ENCODE measurements around the gene THRA.
"Not testable (repeated sequence)": the region's sequence is repeated elsewhere in the genome, so short reads cannot be mapped to it uniquely, and the experiment has no call there.

THRA gene

DNA sequence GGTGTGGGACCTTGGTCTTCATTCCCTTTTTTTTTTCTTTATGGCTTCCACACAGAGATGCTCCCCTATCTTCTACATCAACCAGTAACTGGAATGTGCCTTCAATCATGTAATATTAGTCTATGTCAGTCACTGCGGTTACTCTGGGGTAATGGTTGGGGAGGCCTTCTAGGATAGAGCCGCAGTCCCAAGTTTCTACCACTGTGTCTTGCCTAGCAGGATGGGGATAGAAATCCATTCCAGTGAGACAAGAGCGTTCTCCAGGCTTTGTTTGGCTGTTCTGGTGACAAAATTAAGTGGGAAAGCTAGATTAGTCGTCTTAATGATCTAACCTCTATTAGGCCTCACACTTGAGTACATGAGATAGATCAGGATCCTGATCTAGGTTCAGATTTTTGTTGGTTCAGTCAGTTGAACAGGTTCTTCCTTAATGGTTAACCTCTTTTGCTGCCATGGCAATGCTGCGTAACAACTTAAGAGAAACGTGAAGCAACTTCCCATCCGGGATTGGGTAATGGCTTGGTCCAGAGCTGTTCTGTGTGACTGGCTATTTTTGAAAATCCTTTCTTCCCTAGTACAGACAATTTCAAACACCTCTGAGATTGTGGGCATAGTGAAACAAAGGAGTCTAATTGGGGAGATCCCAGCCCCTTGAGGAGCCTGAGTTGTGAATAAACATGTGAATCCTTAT, 67.7 kb downstream of the THRA start:
- no peaks in the 10 kb centered on the region for H3K27me3 ChIP-seq (ENCODE audit: control insufficient read depth, insufficient read depth, low read length)
- no peaks in the 10 kb centered on the region for H3K4me1 ChIP-seq (ENCODE audit: control insufficient read depth, insufficient read depth, low read length)
- H3K4me3 ChIP-seq (ENCODE audit: low read depth, low read length): no peak overlapping the region
- no peak overlapping the region for H3K9ac ChIP-seq (ENCODE audit: low read depth, low read length)
- H3K36me3 ChIP-seq (ENCODE audit: control insufficient read depth, insufficient read depth, low read length): peaks cover 97% of the 10 kb centered on the region
- H3K27ac ChIP-seq (ENCODE audit: low read depth, low read length): no peak overlapping the region
- no peaks in the 10 kb centered on the region for H3K9me3 ChIP-seq (ENCODE audit: control insufficient read depth, insufficient read depth, low read length)

- Histone ChIP-seq H3K27me3 (ENCODE audit: control insufficient read depth, insufficient read depth, low read length) (no peaks in the 10 kb centered on the region), H3K9ac (ENCODE audit: low read depth, low read length) (no peak overlapping the region), H3K4me1 (ENCODE audit: control insufficient read depth, insufficient read depth, low read length) (no peaks in the 10 kb centered on the region), H3K4me3 (ENCODE audit: low read depth, low read length) (no peak overlapping the region), H3K27ac (ENCODE audit: low read depth, low read length) (no peak overlapping the region), H3K36me3 (ENCODE audit: control insufficient read depth, insufficient read depth, low read length) (peaks cover 80% of the 10 kb centered on the region), H3K9me3 (ENCODE audit: control insufficient read depth, insufficient read depth, low read length) (no peaks in the 10 kb centered on the region)
Observed at GRCh38 chr17:40134184-40134583, 71.4 kb downstream of the THRA start.

DNA sequence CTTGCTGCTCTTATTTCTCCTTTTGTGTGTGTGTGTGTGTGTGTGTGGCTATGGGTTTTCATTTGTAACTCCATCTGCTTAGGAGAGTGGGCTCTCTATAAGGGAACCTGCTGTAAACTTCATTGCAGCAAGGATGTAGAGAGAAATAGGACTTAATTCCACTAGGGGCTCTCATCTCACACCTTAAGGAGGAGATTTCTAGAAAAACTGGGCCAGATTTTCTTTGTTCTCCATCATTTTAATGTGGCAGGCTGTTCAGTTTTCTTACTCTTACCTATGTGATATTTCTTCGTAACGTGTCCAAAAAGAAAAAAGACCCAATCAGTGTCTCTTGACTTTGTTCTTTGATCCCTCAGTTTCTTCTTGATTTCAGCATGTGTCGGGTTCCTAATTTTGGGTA, 73.1 kb downstream of the THRA start:
- H3K9me3 ChIP-seq (ENCODE audit: control insufficient read depth, insufficient read depth, low read length): no peaks in the 10 kb centered on the region
- no peak overlapping the region for H3K4me3 ChIP-seq (ENCODE audit: low read depth, low read length)
- no peak overlapping the region for H3K27ac ChIP-seq (ENCODE audit: low read depth, low read length)
- H3K27me3 ChIP-seq (ENCODE audit: control insufficient read depth, insufficient read depth, low read length): no peaks in the 10 kb centered on the region
- peaks cover 63% of the 10 kb centered on the region for H3K36me3 ChIP-seq (ENCODE audit: control insufficient read depth, insufficient read depth, low read length)
- H3K9ac ChIP-seq (ENCODE audit: low read depth, low read length): no peak overlapping the region
- H3K4me1 ChIP-seq (ENCODE audit: control insufficient read depth, insufficient read depth, low read length): peaks cover 3% of the 10 kb centered on the region; the same call in 1 of the 2 replicates

DNA sequence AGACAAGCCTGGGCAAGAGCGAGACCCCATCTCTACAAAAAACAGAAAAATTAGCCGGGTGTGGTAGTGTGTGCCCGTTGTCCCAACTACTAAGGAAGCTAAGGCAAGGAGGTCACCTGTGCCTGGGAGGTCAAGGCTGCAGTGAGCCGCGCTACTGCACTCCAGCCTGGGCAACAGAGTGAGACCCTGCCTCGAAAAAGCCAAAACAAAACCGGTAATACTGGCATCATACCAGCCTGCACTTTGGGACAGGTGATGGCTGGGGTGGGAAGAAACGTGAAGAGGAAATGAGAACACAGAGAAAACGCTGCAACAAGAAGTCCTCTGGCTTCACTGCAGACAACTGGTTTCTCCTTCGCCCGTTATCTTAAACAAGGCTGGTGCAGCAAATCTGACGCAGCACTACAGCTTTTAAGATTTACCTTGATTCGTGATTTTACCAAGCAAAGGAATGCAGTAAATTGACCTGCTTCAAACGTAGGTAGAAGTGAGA, 76.8 kb downstream of the THRA start:
- H3K27ac ChIP-seq (ENCODE audit: low read depth, low read length): peak overlapping the region; percentile 100
- peak overlapping the region; percentile 83 for H3K9ac ChIP-seq (ENCODE audit: low read depth, low read length)
- H3K27me3 ChIP-seq (ENCODE audit: control insufficient read depth, insufficient read depth, low read length): no peaks in the 10 kb centered on the region
- no peaks in the 10 kb centered on the region for H3K9me3 ChIP-seq (ENCODE audit: control insufficient read depth, insufficient read depth, low read length)
- peaks cover 10% of the 10 kb centered on the region; the same call in 1 of the 2 replicates for H3K4me1 ChIP-seq (ENCODE audit: control insufficient read depth, insufficient read depth, low read length)
- H3K4me3 ChIP-seq (ENCODE audit: low read depth, low read length): peak overlapping the region; percentile 96
- H3K36me3 ChIP-seq (ENCODE audit: control insufficient read depth, insufficient read depth, low read length): peaks cover 54% of the 10 kb centered on the region

GRCh38 chr17:40143166-40143565, 80.4 kb downstream of the THRA start:
- H3K27me3 ChIP-seq (ENCODE audit: control insufficient read depth, insufficient read depth, low read length); H3K4me3 ChIP-seq (ENCODE audit: low read depth, low read length); H3K9me3 ChIP-seq (ENCODE audit: control insufficient read depth, insufficient read depth, low read length); H3K9ac ChIP-seq (ENCODE audit: low read depth, low read length); H3K27ac ChIP-seq (ENCODE audit: low read depth, low read length); H3K4me1 ChIP-seq (ENCODE audit: control insufficient read depth, insufficient read depth, low read length): not testable (repeated sequence)
- H3K36me3 ChIP-seq (ENCODE audit: control insufficient read depth, insufficient read depth, low read length): peaks cover 57% of the 10 kb centered on the region
